HCT116 (cell line): ENCODE results near the gene CPNE2. TPM values are rescaled to one million over a fixed set of nuclear protein-coding genes. Genes with fewer than 3 reads are reported as not detected.

Experiments
- ATAC-seq: fragments of 200-7000 bp; cut with Tn5 transposase; 2 replicates; pipeline ENCODE4 v1.9.1; 2020; ENCODE audit warnings: mild to moderate bottlenecking, moderate library complexity
- BruUV-seq: library from RNA; stranded (reverse); fragments of 400-500 nt; replicated peaks from 2 replicates; lab custom pipeline; 2021; lab: Mats Ljungman, UMichigan
- CTCF ChIA-PET: fragments of 300-600 bp; sonication (Branson Sonifier 250); formaldehyde crosslinking; loops from one replicate; lab custom pipeline; 2021; ENCODE audit warnings: antibody characterized with exemption; lab: Charles Lee
- POLR2A ChIA-PET: fragments of 300-600, 350-600 bp; sonication (Branson Sonifier 250); formaldehyde crosslinking; loops from one replicate; lab custom pipeline; 2021; ENCODE audit warnings: antibody characterized with exemption; lab: Charles Lee
- RAD21 ChIA-PET, 2 experiments: fragments of 300-600 bp; sonication (Branson Sonifier 250); formaldehyde crosslinking; loops; one replicate each; lab custom pipeline; 2023; ENCODE audit warnings: low total read pairs in 2 of 2; ENCODE audit not compliant: uncharacterized antibody in 2 of 2, unreplicated experiment in 2 of 2, low non-redundant PET in 1 of 2; lab: Charles Lee
- DNase-seq: peaks from one replicate; pipeline ENCODE4 v3.0.0-alpha.2; 2010; ENCODE audit warnings: low read depth, low spot score
- H2AFZ ChIP-seq: fragments of 200-600 bp; shearing (Covaris generic), sonication (generic); 2 replicates; pipeline ENCODE4 v1.6.1; 2017; ENCODE audit warnings: low read depth, mixed run types, mixed read lengths, antibody characterized with exemption, low read length; ENCODE audit not compliant: poor library complexity, severe bottlenecking
- H3K27ac ChIP-seq: 2 replicates; pipeline ENCODE4 v1.5.1; 2012; ENCODE audit warnings: low read depth, low read length
- H3K27me3 ChIP-seq: fragments of 200-600 bp; sonication (generic); 2 replicates; pipeline ENCODE4 v1.6.1; 2016; ENCODE audit warnings: mixed run types, low read length, mixed read lengths; ENCODE audit not compliant: insufficient read depth
- H3K36me3 ChIP-seq, 2 experiments: fragments of 200-500 bp in 1 of 2; fragments of 200-600 bp in 1 of 2; sonication (Bioruptor generic) in 1 of 2; sonication (generic) in 1 of 2; 2 replicates each; pipeline versions ENCODE4 v1.5.1 to v1.6.1; 2014 to 2016; ENCODE audit warnings: low read length in 2 of 2, inconsistent platforms in 1 of 2, mixed read lengths in 1 of 2, mixed run types in 1 of 2; ENCODE audit not compliant: insufficient read depth in 2 of 2, control insufficient read depth in 1 of 2
- H3K4me1 ChIP-seq, 2 experiments: fragments of 200-600 bp in 1 of 2; sonication (generic) in 1 of 2; 2 replicates each; pipeline versions ENCODE4 v1.5.1 to v1.6.1; 2012 to 2017; ENCODE audit warnings: low read length in 2 of 2, inconsistent platforms in 1 of 2, mild to moderate bottlenecking in 1 of 2, mixed read lengths in 1 of 2, mixed run types in 1 of 2, moderate library complexity in 1 of 2; ENCODE audit not compliant: insufficient read depth in 2 of 2, control insufficient read depth in 1 of 2
- H3K4me2 ChIP-seq: fragments of 200-600 bp; sonication (generic); 2 replicates; pipeline ENCODE4 v1.6.1; 2017; ENCODE audit warnings: mixed run types, low read length, mixed read lengths
- H3K4me3 ChIP-seq, 2 experiments: fragments of 200-600 bp in 1 of 2; sonication (generic) in 1 of 2; replicated peaks in 1 of 2; 2 replicates each; pipeline ENCODE4 v1.5.1; 2011 to 2016; ENCODE audit warnings: low read length in 2 of 2, control low read depth in 1 of 2, low read depth in 1 of 2, mild to moderate bottlenecking in 1 of 2, mixed read lengths in 1 of 2, mixed run types in 1 of 2
- H3K79me2 ChIP-seq: fragments of 200-600 bp; sonication (generic); 2 replicates; pipeline ENCODE4 v1.6.1; 2017; ENCODE audit warnings: mild to moderate bottlenecking, mixed run types, low read length, moderate library complexity, mixed read lengths; ENCODE audit not compliant: insufficient read depth
- H3K9ac ChIP-seq: fragments of 200-600 bp; sonication (generic); 2 replicates; pipeline ENCODE4 v1.6.1; 2016; ENCODE audit warnings: low read length, mixed read lengths
- H3K9me2 ChIP-seq: fragments of 200-600 bp; sonication (generic), shearing (Covaris generic); 2 replicates; pipeline ENCODE4 v1.6.1; 2017; ENCODE audit warnings: mixed run types, mild to moderate bottlenecking, moderate library complexity; ENCODE audit not compliant: insufficient read depth
- H3K9me3 ChIP-seq, 2 experiments: fragments of 200-500 bp in 1 of 2; fragments of 200-600 bp in 1 of 2; sonication (Bioruptor generic) in 1 of 2; sonication (generic) in 1 of 2; 2 replicates each; pipeline ENCODE4 v1.6.1; 2014 to 2017; ENCODE audit warnings: low read length in 2 of 2, mixed read lengths in 2 of 2, inconsistent platforms in 1 of 2, low read depth in 1 of 2, mild to moderate bottlenecking in 1 of 2, mixed run types in 1 of 2, moderate library complexity in 1 of 2; ENCODE audit not compliant: control insufficient read depth in 1 of 2, insufficient read depth in 1 of 2
- H4K20me1 ChIP-seq: fragments of 200-600 bp; sonication (generic), shearing (Covaris generic); 2 replicates; pipeline ENCODE4 v1.6.1; 2017; ENCODE audit warnings: mixed run types, mild to moderate bottlenecking, moderate library complexity; ENCODE audit not compliant: insufficient read depth
- CEBPB ChIP-seq: IDR thresholded peaks from 2 replicates; pipeline ENCODE4 v1.6.1; 2012; ENCODE audit warnings: low read depth
- CTCF ChIP-seq, 3 experiments: fragments of 200-600 bp in 1 of 3; sonication (generic) in 1 of 3; IDR thresholded peaks in 2 of 3; conservative IDR thresholded peaks in 1 of 3; 2 replicates each; pipeline ENCODE4 v1.5.1; 2012 to 2017; ENCODE audit warnings: low read depth in 2 of 3, low read length in 2 of 3, antibody characterized with exemption in 1 of 3, borderline replicate concordance in 1 of 3, control low read depth in 1 of 3, mild to moderate bottlenecking in 1 of 3, mixed read lengths in 1 of 3, mixed run types in 1 of 3, moderate library complexity in 1 of 3; ENCODE audit not compliant: insufficient read depth in 1 of 3
- EGR1 ChIP-seq: IDR thresholded peaks from 2 replicates; pipeline ENCODE4 v1.6.1; 2012; ENCODE audit warnings: low read depth
- ELF1 ChIP-seq: IDR thresholded peaks from 2 replicates; pipeline ENCODE4 v1.6.1; 2012; ENCODE audit warnings: low read depth, borderline replicate concordance
- EZH2 ChIP-seq: fragments of 200-600 bp; sonication (generic); IDR thresholded peaks from 2 replicates; pipeline ENCODE4 v1.6.1; 2017; ENCODE audit warnings: antibody characterized with exemption, mixed run types
- EZH2phosphoT487 ChIP-seq: fragments of 200-600 bp; IDR thresholded peaks from 2 replicates; pipeline ENCODE4 v1.6.1; 2018; ENCODE audit warnings: antibody characterized with exemption, borderline replicate concordance
- FOSL1 ChIP-seq: IDR thresholded peaks from 2 replicates; pipeline ENCODE4 v1.6.1; 2012; ENCODE audit warnings: low read depth
- JUND ChIP-seq: IDR thresholded peaks from 2 replicates; pipeline ENCODE4 v1.6.1; 2012
- POLR2A ChIP-seq: IDR thresholded peaks from 2 replicates; pipeline ENCODE4 v1.7.0; 2011; ENCODE audit warnings: borderline replicate concordance; ENCODE audit not compliant: insufficient read depth, insufficient read length; ENCODE audit errors: extremely low read depth
- POLR2AphosphoS5 ChIP-seq: IDR thresholded peaks from 2 replicates; pipeline ENCODE4 v1.6.1; 2011; ENCODE audit warnings: mild to moderate bottlenecking, low read depth, low read length, moderate library complexity
- SRF ChIP-seq: IDR thresholded peaks from 2 replicates; pipeline ENCODE4 v1.6.1; 2012; ENCODE audit warnings: low read depth
- ZFX ChIP-seq: fragments of 450-650 bp; IDR thresholded peaks from 2 replicates; pipeline ENCODE4 v1.6.1; 2017
- ZNF274 ChIP-seq: fragments of 200-500 bp; sonication (Bioruptor generic); IDR thresholded peaks from 2 replicates; pipeline ENCODE4 v1.6.1; 2014; ENCODE audit warnings: mild to moderate bottlenecking, low read depth, low read length, inconsistent platforms
- intact Hi-C: fragments of 100-400 bp; cut with micrococcal nuclease; formaldehyde crosslinking; loops from 2 replicates; pipeline ENCODE4 v1.10.0; 2022
- total RNA-seq: library from RNA; stranded (reverse); gene quantifications from one replicate; pipeline ENCODE4 v1.2.1, GENCODE V29; 2021; ENCODE audit not compliant: unreplicated experiment
- TF ChIP-seq, protein P1 (sequence below): IDR thresholded peaks from 2 replicates; pipeline ENCODE4 v1.6.1; 2012
- TF ChIP-seq, protein P2 (sequence below): IDR thresholded peaks from 2 replicates; pipeline ENCODE4 v1.6.1; 2011; ENCODE audit warnings: mild to moderate bottlenecking, low read length, moderate library complexity; ENCODE audit not compliant: insufficient replicate concordance; ENCODE audit errors: extremely low read depth

The CPNE2 gene
- total RNA-seq, 1 experiment from 2014 or later = 31.2 TPM

GRCh38 chr16:57044931-57045693 lies 47.3 kb upstream of the CPNE2 start:
- ChIA-PET RAD21 (interaction anchor here (1.1 kb wide), 2 partner anchors 80 to 81 kb away, joined by 8 to 11 read pairs; no protein-coding TSS in a partner anchor), CTCF (interaction anchor here (0.6 to 1.9 kb wide), 9 partner anchors 8 to 252 kb away, joined by 3 to 26 read pairs (median 3); no protein-coding TSS in a partner anchor), POLR2A (no interaction called here)
- Histone ChIP-seq H3K4me3 (no peak overlapping the region), H3K9me3 (no peaks in the 10 kb centered on the region), H3K27ac (no peak overlapping the region), H3K4me1 (peaks cover 3 to 6% of the 10 kb centered on the region in 2 experiments; a peak in 2 of 4 replicates), H3K27me3 (no peaks in the 10 kb centered on the region), H2AFZ (no peak overlapping the region), H3K79me2 (no peaks in the 10 kb centered on the region), H4K20me1 (no peaks in the 10 kb centered on the region), H3K4me2 (no peak overlapping the region), H3K9ac (no peak overlapping the region), H3K9me2 (no peaks in the 10 kb centered on the region), H3K36me3 (no peaks in the 10 kb centered on the region)
- BruUV-seq = no TSS peak
- ATAC-seq (no peak), DNase-seq (no peak)
- no peak for TF ChIP-seq ZFX
- no peak for TF ChIP-seq EGR1
- no peak for TF ChIP-seq POLR2AphosphoS5
- no peak for TF ChIP-seq CEBPB
- no peak for TF ChIP-seq FOSL1
- TF ChIP-seq EZH2phosphoT487 = no peak
- TF ChIP-seq, protein P1, sequence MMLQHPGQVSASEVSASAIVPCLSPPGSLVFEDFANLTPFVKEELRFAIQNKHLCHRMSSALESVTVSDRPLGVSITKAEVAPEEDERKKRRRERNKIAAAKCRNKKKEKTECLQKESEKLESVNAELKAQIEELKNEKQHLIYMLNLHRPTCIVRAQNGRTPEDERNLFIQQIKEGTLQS = no peak
- TF ChIP-seq EZH2 = no peak
- TF ChIP-seq CTCF (IDR thresholded peaks at IDR 0.05 in 2 of 3, conservative IDR thresholded peaks at IDR 0.05 in 1 of 3; ENCODE audit: borderline replicate concordance in 1 of 3, insufficient read depth in 1 of 3, low read depth in 2 of 3, low read length in 2 of 3) = no peak
- TF ChIP-seq ELF1 = no peak
- TF ChIP-seq SRF = no peak
- no peak for TF ChIP-seq POLR2A
- TF ChIP-seq, protein P2, sequence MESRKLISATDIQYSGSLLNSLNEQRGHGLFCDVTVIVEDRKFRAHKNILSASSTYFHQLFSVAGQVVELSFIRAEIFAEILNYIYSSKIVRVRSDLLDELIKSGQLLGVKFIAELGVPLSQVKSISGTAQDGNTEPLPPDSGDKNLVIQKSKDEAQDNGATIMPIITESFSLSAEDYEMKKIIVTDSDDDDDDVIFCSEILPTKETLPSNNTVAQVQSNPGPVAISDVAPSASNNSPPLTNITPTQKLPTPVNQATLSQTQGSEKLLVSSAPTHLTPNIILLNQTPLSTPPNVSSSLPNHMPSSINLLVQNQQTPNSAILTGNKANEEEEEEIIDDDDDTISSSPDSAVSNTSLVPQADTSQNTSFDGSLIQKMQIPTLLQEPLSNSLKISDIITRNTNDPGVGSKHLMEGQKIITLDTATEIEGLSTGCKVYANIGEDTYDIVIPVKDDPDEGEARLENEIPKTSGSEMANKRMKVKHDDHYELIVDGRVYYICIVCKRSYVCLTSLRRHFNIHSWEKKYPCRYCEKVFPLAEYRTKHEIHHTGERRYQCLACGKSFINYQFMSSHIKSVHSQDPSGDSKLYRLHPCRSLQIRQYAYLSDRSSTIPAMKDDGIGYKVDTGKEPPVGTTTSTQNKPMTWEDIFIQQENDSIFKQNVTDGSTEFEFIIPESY = no peak
- no peak for TF ChIP-seq ZNF274
- TF ChIP-seq JUND = no peak
- intact Hi-C loops = loop anchor here (1.0 to 5.0 kb wide), 2 partner anchors 81 to 468 kb away; no protein-coding TSS in a partner anchor
